Retinal pigment epithelial cell (primary cell): ENCODE results near the gene AOC2.
A peak's percentile ranks its signal among the peaks of the same experiment; 100 is the strongest.

Experiments
- DNase-seq: peaks from one replicate; pipeline ENCODE4 v3.0.0-alpha.2; 2010; ENCODE audit warnings: low read depth
- H3K4me3 ChIP-seq: 2 replicates; pipeline ENCODE4 v1.5.1; 2011; ENCODE audit warnings: mild to moderate bottlenecking, low read length, control low read depth, moderate library complexity
- CTCF ChIP-seq: conservative IDR thresholded peaks from 2 replicates; pipeline ENCODE4 v1.5.1; 2011; ENCODE audit warnings: low read depth, low read length, control low read depth, inconsistent platforms

Gene AOC2, protein sequence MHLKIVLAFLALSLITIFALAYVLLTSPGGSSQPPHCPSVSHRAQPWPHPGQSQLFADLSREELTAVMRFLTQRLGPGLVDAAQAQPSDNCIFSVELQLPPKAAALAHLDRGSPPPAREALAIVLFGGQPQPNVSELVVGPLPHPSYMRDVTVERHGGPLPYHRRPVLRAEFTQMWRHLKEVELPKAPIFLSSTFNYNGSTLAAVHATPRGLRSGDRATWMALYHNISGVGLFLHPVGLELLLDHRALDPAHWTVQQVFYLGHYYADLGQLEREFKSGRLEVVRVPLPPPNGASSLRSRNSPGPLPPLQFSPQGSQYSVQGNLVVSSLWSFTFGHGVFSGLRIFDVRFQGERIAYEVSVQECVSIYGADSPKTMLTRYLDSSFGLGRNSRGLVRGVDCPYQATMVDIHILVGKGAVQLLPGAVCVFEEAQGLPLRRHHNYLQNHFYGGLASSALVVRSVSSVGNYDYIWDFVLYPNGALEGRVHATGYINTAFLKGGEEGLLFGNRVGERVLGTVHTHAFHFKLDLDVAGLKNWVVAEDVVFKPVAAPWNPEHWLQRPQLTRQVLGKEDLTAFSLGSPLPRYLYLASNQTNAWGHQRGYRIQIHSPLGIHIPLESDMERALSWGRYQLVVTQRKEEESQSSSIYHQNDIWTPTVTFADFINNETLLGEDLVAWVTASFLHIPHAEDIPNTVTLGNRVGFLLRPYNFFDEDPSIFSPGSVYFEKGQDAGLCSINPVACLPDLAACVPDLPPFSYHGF

GRCh38 chr17:42844271-42844670 lies at the start of gene AOC2:
Gene AOC2 (plus strand): TSS chr17:42844580. CDS start chr17:42844627, 47 bp downstream.
- no peak within 1 kb of the TSS for H3K4me3 ChIP-seq
- TF ChIP-seq CTCF: no peak
- DNase-seq: no peak

- H3K4me3 ChIP-seq: no peak overlapping the region
- DNase-seq: no peak
- no peak for TF ChIP-seq CTCF
Measured at GRCh38 chr17:42795061-42795460, 49.3 kb upstream of the AOC2 start.

GRCh38 chr17:42795465-42795864 lies 48.9 kb upstream of the AOC2 start:
- no peak overlapping the region for H3K4me3 ChIP-seq
- no peak for TF ChIP-seq CTCF
- no peak for DNase-seq

DNA sequence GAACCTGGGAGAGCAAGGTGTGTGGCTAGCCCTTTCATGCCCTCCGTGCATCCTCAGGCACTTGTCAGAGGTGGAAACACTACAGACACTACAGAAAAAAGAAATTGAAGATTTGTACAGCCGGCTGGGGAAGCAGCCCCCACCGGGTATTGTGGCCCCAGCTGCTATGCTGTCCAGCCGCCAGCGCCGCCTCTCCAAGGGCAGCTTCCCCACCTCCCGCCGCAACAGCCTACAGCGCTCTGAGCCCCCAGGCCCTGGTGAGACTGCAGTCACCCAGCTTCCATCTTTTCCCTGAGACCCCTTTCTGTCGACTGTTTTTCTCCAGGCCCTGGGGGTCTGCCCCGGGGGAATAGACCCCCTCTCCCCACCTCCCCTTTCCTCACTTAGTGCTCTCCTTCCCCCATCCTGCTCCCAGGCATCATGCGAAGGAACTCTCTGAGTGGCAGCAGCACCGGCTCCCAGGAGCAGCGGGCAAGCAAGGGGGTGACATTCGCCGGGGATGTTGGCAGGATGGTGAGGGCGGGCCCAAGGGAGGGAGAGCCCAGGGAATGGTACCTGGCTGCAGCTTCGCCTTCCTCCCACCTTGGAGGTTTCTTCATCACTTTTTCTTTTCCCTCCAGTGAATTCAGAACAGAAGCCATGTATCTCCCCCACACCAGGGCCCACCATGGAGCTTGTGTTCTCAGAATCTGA lies 48.2 kb upstream of the AOC2 start:
- TF ChIP-seq CTCF: no peak
- no peak for DNase-seq
- no peak overlapping the region for H3K4me3 ChIP-seq

- TF ChIP-seq CTCF: no peak
- no peak for DNase-seq
Measured at GRCh38 chr17:42797067-42798007, 47.0 kb upstream of the AOC2 start.

DNA sequence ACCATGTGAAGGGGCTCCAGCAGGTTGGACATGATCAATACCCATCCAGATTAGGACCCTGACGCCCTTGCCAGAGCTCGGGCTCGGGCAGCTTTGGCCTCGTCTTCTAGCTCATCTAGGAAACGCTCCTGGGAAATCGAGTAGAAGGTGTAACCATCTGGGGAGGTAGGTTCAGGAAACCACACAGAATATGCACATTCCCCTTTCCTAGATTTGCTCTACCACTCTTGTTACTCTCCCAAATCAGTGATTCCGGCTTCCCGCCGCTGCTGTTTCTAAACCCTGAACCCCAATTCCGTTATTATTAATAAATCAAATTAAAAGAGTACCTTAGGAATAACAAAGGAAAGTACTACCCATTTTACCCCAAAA lies 46.4 kb upstream of the AOC2 start:
- DNase-seq: no peak
- peak overlapping the region; percentile 79 for H3K4me3 ChIP-seq
- TF ChIP-seq CTCF: no peak

More at GRCh38 chr17:42797067-42798007, 47.0 kb upstream of the AOC2 start:
- peak overlapping the region; percentile 79 for H3K4me3 ChIP-seq
